Endodermal cell (in vitro differentiated cells): Measurements from ENCODE around the gene STX8. TPM values are rescaled to one million over a fixed set of nuclear protein-coding genes. Genes with fewer than 3 reads are reported as not detected.

Experiments used
- DNase-seq: peaks from one replicate; pipeline ENCODE4 v3.0.0-alpha.2; 2017
- H3K27ac ChIP-seq: 2 replicates; pipeline ENCODE4 v1.5.1; 2013; ENCODE audit warnings: mild to moderate bottlenecking, low read depth, low read length, moderate library complexity
- H3K27me3 ChIP-seq: 2 replicates; pipeline ENCODE4 v1.6.1; 2013; ENCODE audit warnings: mild to moderate bottlenecking, low read length, moderate library complexity; ENCODE audit not compliant: insufficient read depth, control insufficient read depth, poor library complexity, severe bottlenecking
- H3K36me3 ChIP-seq: 2 replicates; pipeline ENCODE4 v1.7.0; 2013; ENCODE audit warnings: mild to moderate bottlenecking, low read length, moderate library complexity; ENCODE audit not compliant: control insufficient read depth, insufficient read depth
- H3K4me1 ChIP-seq: one replicate; pipeline ENCODE4 v1.7.0; 2013; ENCODE audit warnings: low read length; ENCODE audit not compliant: control insufficient read depth, insufficient read depth
- H3K4me3 ChIP-seq: 2 replicates; pipeline ENCODE4 v1.5.1; 2013; ENCODE audit warnings: mild to moderate bottlenecking, low read length, moderate library complexity
- H3K9ac ChIP-seq: 2 replicates; pipeline ENCODE4 v1.6.1; 2013; ENCODE audit warnings: mild to moderate bottlenecking, low read length, moderate library complexity; ENCODE audit not compliant: poor library complexity, severe bottlenecking; ENCODE audit errors: extremely low read depth
- H3K9me3 ChIP-seq: 2 replicates; pipeline ENCODE4 v1.6.1; 2013; ENCODE audit warnings: mild to moderate bottlenecking, low read length, moderate library complexity; ENCODE audit not compliant: control insufficient read depth
- H3K27ac Mint-ChIP-seq: 2 replicates; pipeline ENCODE4 v1.8.0; 2020; ENCODE audit warnings: mixed read lengths
- H3K27me3 Mint-ChIP-seq: 2 replicates; pipeline ENCODE4 v1.8.0; 2021; ENCODE audit warnings: mild to moderate bottlenecking, mixed read lengths; ENCODE audit not compliant: insufficient read depth
- H3K36me3 Mint-ChIP-seq: 2 replicates; pipeline ENCODE4 v1.8.0; 2020; ENCODE audit warnings: low read depth, mixed read lengths
- H3K4me1 Mint-ChIP-seq: 2 replicates; pipeline ENCODE4 v1.8.0; 2020; ENCODE audit warnings: mixed read lengths
- H3K4me3 Mint-ChIP-seq: 2 replicates; pipeline ENCODE4 v1.8.0; 2020; ENCODE audit warnings: mild to moderate bottlenecking, moderate library complexity, mixed read lengths
- H3K9me3 Mint-ChIP-seq: 2 replicates; pipeline ENCODE4 v1.8.0; 2020; ENCODE audit warnings: mild to moderate bottlenecking, mixed read lengths
- CTCF ChIP-seq: fragments of 200-600 bp; sonication (generic); conservative IDR thresholded peaks from 2 replicates; pipeline ENCODE4 v1.5.0; 2021; ENCODE audit warnings: antibody characterized with exemption, mild to moderate bottlenecking
- WGBS, 2 experiments: methylation state at CpG; one replicate each; pipeline versions ENCODE4 v1.1.5 to v1.1.7; 2013; ENCODE audit warnings: missing lambda C conversion rate in 2 of 2, mixed read lengths in 1 of 2; ENCODE audit not compliant: insufficient coverage in 1 of 2, insufficient read length in 1 of 2; 5-methylcytosine and 5-hydroxymethylcytosine counted together
- total RNA-seq, 2 donors: library from RNA; stranded (reverse); fragmentation: NEBNext Ultra II Directional in 1 of 2; extraction: Animal tissue kit (Norgen Biotek cat#: 25700) in 1 of 2; gene quantifications; 2 replicates in 1 of 2; 3 replicates in 1 of 2; pipeline ENCODE4 v1.2.1, GENCODE V29; 2021

STX8 gene
- total RNA-seq, 2 donors from 2014 or later = 82.5 to 98.2 TPM

GRCh38 chr17:9434642-9435057 is 141.0 kb downstream of the STX8 start:
- Histone ChIP-seq H3K36me3 (no peaks in the 10 kb centered on the region), H3K9me3 (no peaks in the 10 kb centered on the region), H3K9ac (no peak overlapping the region), H3K4me3 (no peak overlapping the region), H3K4me1 (no peaks in the 10 kb centered on the region), H3K27me3 (no peaks in the 10 kb centered on the region), H3K27ac (no peak overlapping the region)
- H3K27me3 Mint-ChIP-seq = no peaks in the 10 kb centered on the region
- TF ChIP-seq CTCF = no peak
- H3K36me3 Mint-ChIP-seq = peaks cover 9% of the 10 kb centered on the region
- no peak overlapping the region for H3K4me3 Mint-ChIP-seq
- 89 to 93% methylated on average over 3 of the region's 3 CpGs for WGBS, 2 experiments
- no peak overlapping the region for H3K27ac Mint-ChIP-seq
- no peak for DNase-seq
- peaks cover 3% of the 10 kb centered on the region for H3K4me1 Mint-ChIP-seq
- H3K9me3 Mint-ChIP-seq = no peaks in the 10 kb centered on the region

GRCh38 chr17:9432934-9433421 is 142.6 kb downstream of the STX8 start:
- no peak overlapping the region for H3K27ac Mint-ChIP-seq

GRCh38 chr17:9432134-9432885 is 143.3 kb downstream of the STX8 start:
- Histone ChIP-seq H3K9ac (no peak overlapping the region), H3K4me1 (no peaks in the 10 kb centered on the region), H3K4me3 (no peak overlapping the region), H3K27ac (no peak overlapping the region), H3K9me3 (no peaks in the 10 kb centered on the region), H3K36me3 (no peaks in the 10 kb centered on the region), H3K27me3 (no peaks in the 10 kb centered on the region)
- DNase-seq = no peak
- peaks cover 3% of the 10 kb centered on the region for H3K4me1 Mint-ChIP-seq
- H3K27ac Mint-ChIP-seq = no peak overlapping the region
- no peak overlapping the region for H3K4me3 Mint-ChIP-seq
- peaks cover 8% of the 10 kb centered on the region for H3K36me3 Mint-ChIP-seq
- no peaks in the 10 kb centered on the region for H3K9me3 Mint-ChIP-seq
- no peak for TF ChIP-seq CTCF
- H3K27me3 Mint-ChIP-seq = no peaks in the 10 kb centered on the region
- 80 to 90% methylated on average over 5 to 6 of the region's 6 CpGs for WGBS, 2 experiments

More at GRCh38 chr17:9432934-9433421, 142.6 kb downstream of the STX8 start:
- peaks cover 8% of the 10 kb centered on the region for H3K36me3 Mint-ChIP-seq
- no peak overlapping the region for H3K4me3 Mint-ChIP-seq
- H3K9me3 Mint-ChIP-seq = no peaks in the 10 kb centered on the region
- H3K36me3 ChIP-seq = no peaks in the 10 kb centered on the region
- no peaks in the 10 kb centered on the region for H3K4me1 ChIP-seq
- H3K4me1 Mint-ChIP-seq = peaks cover 3% of the 10 kb centered on the region
- H3K27me3 ChIP-seq = no peaks in the 10 kb centered on the region
- no peak overlapping the region for H3K4me3 ChIP-seq
- H3K27me3 Mint-ChIP-seq = no peaks in the 10 kb centered on the region
- no peak for DNase-seq
- no peaks in the 10 kb centered on the region for H3K9me3 ChIP-seq
- H3K9ac ChIP-seq = no peak overlapping the region
- WGBS, 2 experiments = 91 to 96% methylated on average over 5 to 7 of the region's 7 CpGs
- TF ChIP-seq CTCF = no peak
- H3K27ac ChIP-seq = no peak overlapping the region
